Measurements from ENCODE around the gene HSPA12B.
A peak's percentile ranks its signal among the peaks of the same experiment; 100 is the strongest.
"Not testable (repeated sequence)": the region's sequence is repeated elsewhere in the genome, so short reads cannot be mapped to it uniquely, and the experiment has no call there.

HSPA12B gene

DNA sequence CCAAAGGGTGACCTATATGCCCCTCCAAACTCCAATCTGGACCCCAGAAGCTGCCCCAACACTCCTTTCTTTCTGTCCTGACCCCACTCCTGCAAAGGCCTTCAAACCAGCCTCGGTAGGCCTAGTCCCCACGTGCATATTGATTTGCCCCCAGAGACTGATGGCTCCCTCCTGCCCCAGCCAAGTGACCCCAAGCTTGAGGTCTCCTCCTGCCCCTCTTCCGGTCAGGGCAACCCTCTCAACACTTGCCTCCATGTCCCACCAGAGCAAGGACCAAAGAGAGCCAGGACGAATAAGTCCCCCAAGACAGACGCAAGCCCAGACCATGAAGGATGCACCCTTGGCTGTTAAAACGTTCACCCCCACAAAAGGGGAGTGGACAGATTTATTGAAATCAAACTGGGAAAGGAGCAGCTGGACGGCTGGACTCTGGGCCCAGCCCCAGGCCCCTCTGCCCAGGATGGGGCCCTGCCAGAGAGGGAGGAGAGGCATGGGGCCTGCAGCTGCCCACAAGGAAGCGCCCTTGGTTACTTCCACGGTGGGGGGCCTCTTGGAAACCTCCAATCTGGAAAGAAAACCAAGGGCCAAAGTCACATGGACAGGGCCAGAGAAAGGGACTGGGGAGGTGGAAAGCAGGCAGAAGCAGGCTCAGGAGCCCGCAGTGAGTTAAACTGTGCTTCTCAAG is 51.2 kb downstream of the HSPA12B start:
- DNase-seq (ENCODE audit: low spot score in 2 of 2) (no peak), ATAC-seq (ENCODE audit: low read depth) (no peak)
- Mint-ChIP-seq H3K9me3 (no peaks in the 10 kb centered on the region), H3K36me3 (peaks cover 4% of the 10 kb centered on the region), H3K27me3 (peaks cover 6% of the 10 kb centered on the region), H3K27ac (peak overlapping the region; percentile 51), H3K4me3 (no peak overlapping the region), H3K4me1 (peaks cover 36% of the 10 kb centered on the region)

DNA sequence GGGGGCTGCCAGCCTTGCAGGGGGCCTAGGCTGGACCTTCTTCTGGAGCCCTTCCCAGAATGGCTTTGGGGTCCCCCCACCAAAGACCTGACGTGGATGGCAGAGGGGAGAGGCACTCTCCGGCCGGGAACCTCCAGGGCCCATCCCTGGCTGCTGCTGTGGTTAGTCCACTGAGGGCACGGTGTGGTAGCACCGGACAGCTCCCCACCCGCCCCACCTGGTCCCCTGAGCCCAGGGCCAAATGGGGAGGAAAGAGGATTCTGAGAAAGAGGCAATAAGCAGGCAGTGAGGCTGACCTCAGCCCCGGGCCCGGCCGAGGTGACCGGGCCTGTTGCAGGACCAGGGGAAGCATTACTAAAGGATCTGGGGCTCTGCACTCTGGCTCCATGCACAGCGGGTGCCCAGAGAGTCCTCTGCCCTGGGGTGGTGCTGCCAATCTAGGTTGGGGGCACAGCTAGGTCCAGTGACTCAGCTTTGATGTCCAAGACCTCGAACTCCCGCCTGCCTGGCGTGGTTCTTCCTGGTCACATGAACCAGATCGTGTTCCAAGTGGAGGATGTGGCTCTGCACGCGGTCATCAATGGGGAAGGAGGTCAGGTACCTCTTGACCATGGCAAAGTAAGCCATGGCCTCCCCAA is 51.9 kb downstream of the HSPA12B start:
- Mint-ChIP-seq H3K4me3 (peak overlapping the region; percentile 52), H3K9me3 (no peaks in the 10 kb centered on the region), H3K27me3 (peaks cover 4% of the 10 kb centered on the region), H3K27ac (peak overlapping the region; percentile 51), H3K36me3 (peaks cover 4% of the 10 kb centered on the region), H3K4me1 (peaks cover 41% of the 10 kb centered on the region)
- DNase-seq (ENCODE audit: low spot score in 2 of 2): no peak
- no peak for ATAC-seq (ENCODE audit: low read depth)

DNA sequence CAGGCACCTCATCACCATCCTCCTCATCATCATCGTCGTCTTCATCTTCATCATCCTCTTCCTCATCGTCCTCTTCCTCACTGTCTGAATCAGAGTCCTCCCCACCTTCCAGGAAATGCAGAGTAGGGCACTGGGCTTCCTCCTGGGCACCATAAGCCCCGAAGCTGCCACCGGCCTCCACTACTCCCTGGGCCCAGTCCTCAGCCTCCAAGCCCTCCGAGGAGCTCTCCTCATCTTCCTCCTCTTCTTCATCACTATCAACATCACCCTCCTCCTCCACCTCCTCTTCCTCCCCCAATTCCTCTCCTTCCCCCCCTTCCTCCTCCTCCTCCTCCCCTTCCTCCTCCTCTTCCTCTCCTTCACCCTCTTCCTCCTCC is 52.4 kb downstream of the HSPA12B start:
- peaks cover 37% of the 10 kb centered on the region for H3K4me1 Mint-ChIP-seq
- H3K9me3 Mint-ChIP-seq: no peaks in the 10 kb centered on the region
- ATAC-seq (ENCODE audit: low read depth) (no peak), DNase-seq (ENCODE audit: low spot score in 2 of 2) (no peak)
- peak overlapping the region; percentile 52 for H3K4me3 Mint-ChIP-seq
- peaks cover 4% of the 10 kb centered on the region for H3K36me3 Mint-ChIP-seq
- H3K27ac Mint-ChIP-seq: no peak overlapping the region
- no peaks in the 10 kb centered on the region for H3K27me3 Mint-ChIP-seq

DNA sequence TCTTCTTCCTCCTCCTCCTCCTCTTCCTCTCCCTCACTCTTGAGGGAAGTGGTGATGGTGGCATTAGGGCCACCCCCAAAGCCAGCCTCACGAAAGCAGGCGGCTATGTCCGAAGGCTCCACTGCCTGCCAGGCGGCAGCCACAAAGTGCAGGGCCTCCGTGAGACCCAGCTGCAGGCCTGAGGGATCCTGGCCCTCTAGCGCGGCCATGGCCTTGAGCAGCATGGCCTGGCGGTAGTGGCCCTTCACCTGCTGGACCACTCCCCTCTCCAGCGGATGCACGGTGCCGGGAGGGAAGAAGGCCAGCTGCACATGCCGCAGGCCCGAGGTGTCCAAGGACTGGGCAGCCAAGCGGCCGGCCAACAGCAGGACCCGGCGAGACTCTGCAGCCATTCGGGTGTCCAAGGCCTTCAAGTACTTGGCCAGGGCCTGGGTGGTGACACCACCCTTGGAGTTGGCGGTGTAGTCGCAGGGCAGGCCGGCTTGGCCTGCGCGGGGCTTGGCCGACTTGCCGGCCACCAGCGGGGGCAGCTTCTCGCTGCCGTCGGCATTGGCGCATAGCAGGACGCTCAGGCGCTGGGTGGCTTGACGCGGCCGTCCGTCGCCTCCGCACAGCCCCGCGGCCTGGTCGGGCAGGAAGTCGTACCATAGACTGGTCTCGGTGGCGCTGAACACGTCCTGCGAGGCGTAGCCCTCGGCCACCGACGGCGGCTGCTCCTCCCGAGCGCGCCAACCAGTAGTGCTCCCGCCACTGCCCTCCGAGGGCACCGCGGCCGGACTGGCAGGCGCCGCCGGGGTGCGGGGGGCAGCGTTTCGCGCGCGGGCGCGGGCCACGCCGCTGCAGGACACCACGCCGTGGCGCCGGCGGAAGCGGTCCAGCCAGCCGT is 53.0 kb downstream of the HSPA12B start:
- Mint-ChIP-seq H3K4me3 (peak overlapping the region; percentile 51), H3K4me1 (peaks cover 35% of the 10 kb centered on the region), H3K27ac (no peak overlapping the region), H3K9me3 (no peaks in the 10 kb centered on the region), H3K27me3 (no peaks in the 10 kb centered on the region), H3K36me3 (peaks cover 4% of the 10 kb centered on the region)
- no peak for DNase-seq (ENCODE audit: low spot score in 2 of 2)
- no peak for ATAC-seq (ENCODE audit: low read depth)

DNA sequence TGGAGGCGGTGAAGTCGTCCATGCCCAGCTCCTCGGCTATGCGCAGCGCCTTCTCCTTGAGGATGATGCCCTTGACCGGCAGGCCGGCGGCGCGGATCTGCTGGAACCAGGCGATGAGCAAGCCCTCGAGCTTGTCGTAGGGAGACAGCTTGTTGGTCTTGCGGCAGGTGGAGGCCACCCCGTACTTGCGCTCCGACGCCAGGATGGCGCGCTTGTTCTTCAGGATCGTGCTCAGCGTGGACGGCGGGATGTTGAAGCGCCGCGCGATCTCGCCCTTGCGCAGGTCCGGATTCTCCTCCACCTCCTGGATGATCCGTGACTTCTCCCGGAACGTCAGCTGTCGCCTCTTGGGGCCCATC is 53.6 kb downstream of the HSPA12B start:
- DNase-seq (ENCODE audit: low spot score in 2 of 2): no peak
- Mint-ChIP-seq H3K36me3 (peaks cover 4% of the 10 kb centered on the region), H3K4me3 (peak overlapping the region; percentile 85), H3K9me3 (no peaks in the 10 kb centered on the region), H3K27me3 (no peaks in the 10 kb centered on the region), H3K27ac (no peak overlapping the region), H3K4me1 (peaks cover 29% of the 10 kb centered on the region)
- ATAC-seq (ENCODE audit: low read depth): peak; percentile 16

DNA sequence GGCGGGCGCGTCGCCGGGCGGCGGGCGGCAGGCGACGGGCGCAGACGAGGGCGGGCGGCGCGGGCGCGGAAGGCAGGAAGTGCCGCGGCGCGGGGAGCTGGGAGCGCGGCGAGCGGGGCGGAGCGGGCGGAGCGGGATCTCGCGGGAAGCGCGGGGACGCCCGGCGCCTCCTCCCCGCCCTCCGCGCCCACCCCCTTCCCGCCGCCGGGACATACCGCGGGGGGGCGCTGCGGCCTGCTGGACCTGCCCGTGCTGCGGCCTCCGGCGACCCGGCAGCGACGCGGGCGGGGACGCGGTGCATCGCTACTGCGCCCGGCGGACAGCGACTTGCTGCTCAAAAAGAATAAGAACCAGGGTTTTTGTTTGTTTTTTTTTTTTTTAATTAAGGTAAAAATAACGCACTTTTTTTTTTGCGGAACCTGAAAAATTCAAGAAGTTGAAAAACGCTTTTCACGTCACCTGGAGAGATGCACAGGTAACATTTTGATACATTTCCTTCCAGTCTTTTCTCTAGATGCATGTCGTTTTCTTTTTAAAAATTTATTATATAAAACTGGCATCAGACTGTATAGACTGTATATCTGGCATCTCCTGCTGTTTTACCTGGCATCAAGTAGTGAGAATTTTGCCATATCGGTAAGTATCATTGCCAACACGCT is 54.3 kb downstream of the HSPA12B start, which contains the start of gene CENPB:
Gene CENPB, minus strand, starts transcription at position 76 of the 659 bp plus-strand sequence. CDS start 257 bp downstream, outside the sequence.
- Mint-ChIP-seq H3K36me3 (peaks cover 4% of the 10 kb centered on the region), H3K4me3 (peak within 1 kb of the TSS; percentile 85), H3K4me1 (peaks cover 23% of the 10 kb centered on the region), H3K27me3 (no peaks in the 10 kb centered on the region), H3K9me3 (no peaks in the 10 kb centered on the region), H3K27ac (peak within 1 kb of the TSS; percentile 35)
- peak; percentile 91 to 97 for DNase-seq (ENCODE audit: low spot score in 2 of 2)
- peak; percentile 92 for ATAC-seq (ENCODE audit: low read depth)

DNA sequence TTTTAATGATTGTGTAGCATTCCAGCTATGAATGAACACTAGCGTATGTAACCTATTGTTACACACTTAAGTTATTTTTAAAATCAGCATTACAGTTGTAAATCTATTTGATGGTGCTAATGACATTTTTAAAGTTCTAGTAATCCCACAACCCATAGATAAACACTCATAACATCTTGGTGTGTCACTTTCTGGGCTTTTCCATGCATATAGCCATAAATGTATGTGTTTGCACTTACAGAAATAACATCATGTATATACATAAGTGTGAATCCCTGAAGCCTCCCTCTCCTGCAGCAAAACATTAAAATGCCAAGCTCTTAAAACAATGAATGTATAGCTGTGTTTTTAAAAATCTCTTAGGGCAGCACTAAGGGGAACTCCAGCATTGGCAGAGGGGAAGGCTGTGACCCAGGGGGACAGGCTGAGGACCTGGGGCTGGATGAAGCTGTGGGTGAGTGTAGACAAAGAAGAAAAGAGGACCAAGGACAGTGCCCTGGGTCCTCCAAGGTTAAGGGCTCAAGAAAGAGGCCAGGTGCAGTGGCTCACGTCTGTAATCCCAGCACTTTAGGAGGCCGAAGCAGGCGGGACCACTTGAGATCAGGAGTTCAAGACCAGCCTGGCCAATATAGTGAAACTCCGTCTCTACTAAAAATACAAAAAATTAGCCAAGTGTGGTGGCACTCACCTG is 55.0 kb downstream of the HSPA12B start:
- peaks cover 4% of the 10 kb centered on the region for H3K36me3 Mint-ChIP-seq
- no peaks in the 10 kb centered on the region for H3K9me3 Mint-ChIP-seq
- DNase-seq (ENCODE audit: low spot score in 2 of 2) (no peak), ATAC-seq (ENCODE audit: low read depth) (no peak)
- H3K4me1 Mint-ChIP-seq: peaks cover 22% of the 10 kb centered on the region
- H3K4me3 Mint-ChIP-seq: peak overlapping the region; percentile 43
- peak overlapping the region; percentile 35 for H3K27ac Mint-ChIP-seq
- no peaks in the 10 kb centered on the region for H3K27me3 Mint-ChIP-seq

DNA sequence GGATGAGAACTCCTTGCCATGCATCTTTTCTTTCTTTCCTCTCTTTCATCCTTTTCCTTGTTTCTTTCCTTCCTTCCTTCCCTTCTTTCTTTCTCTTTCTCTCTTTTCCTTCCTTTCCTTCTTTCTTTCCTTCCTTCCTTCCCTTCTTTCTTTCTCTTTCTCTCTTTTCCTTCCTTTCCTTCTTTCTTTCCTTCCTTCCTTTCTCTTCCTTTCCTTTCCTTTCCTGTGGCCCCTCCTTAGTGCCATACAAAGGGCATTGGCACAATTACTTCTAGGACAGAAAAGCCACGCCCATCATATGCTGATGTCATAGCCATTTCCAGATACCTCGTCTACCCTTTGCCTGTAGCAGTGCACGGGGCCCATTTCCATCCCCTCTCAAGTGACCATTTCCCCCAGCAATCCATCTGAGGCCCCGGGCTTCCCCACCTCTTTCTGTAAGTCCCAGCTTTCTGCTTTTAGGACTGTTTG is 56.2 kb downstream of the HSPA12B start:
- DNase-seq (ENCODE audit: low spot score in 2 of 2) (no peak), ATAC-seq (ENCODE audit: low read depth) (no peak)
- Mint-ChIP-seq H3K9me3 (no peaks in the 10 kb centered on the region), H3K4me1 (peaks cover 18% of the 10 kb centered on the region), H3K27ac (peak overlapping the region; percentile 39), H3K27me3 (no peaks in the 10 kb centered on the region), H3K36me3 (peaks cover 4% of the 10 kb centered on the region), H3K4me3 (peak overlapping the region; percentile 49)

DNA sequence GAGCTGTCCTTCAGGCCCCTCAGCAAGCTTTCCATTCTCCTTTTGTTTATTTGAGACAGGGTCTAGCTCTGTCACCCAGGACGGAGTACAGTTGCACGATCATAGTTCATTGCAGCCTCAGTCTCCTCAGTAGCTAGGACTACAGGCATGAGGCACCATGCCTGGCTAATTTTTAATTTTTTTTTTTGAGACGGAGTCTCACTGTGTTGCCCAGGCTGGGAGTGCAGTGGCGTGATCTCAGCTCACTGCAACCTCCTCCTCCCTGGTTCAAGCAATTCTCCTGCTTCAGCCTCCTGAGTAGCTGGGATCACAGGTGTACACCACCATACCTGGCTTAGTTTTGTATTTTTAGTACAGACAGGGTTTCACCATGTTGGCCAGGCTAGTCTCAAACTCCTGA is 56.7 kb downstream of the HSPA12B start:
- H3K27ac Mint-ChIP-seq: peak overlapping the region; percentile 39

DNA sequence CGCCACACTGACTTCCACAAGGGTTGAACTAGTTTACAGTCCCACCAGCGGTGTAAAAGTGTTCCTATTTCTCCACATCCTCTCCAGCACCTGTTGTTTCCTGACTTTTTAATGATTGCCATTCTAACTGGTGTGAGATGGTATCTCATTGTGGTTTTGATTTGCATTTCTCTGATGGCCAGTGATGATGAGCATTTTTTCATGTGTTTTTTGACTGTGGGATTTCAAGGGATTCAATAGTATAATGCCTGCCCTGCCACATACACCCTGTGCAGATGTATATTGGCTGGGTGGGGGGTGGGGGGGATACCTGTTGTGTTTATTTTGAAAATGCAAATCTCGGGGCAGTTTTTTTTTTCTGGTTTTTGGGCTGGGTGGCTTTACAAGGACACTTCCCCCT is 61.7 kb downstream of the HSPA12B start:
- not testable (repeated sequence) for H3K9me3 Mint-ChIP-seq; H3K27ac Mint-ChIP-seq; DNase-seq (ENCODE audit: low spot score in 2 of 2); ATAC-seq (ENCODE audit: low read depth); H3K27me3 Mint-ChIP-seq; H3K4me3 Mint-ChIP-seq; H3K36me3 Mint-ChIP-seq
- peaks cover 26% of the 10 kb centered on the region for H3K4me1 Mint-ChIP-seq

More for the DNA sequence above, 56.7 kb downstream of the HSPA12B start:
- H3K27me3 Mint-ChIP-seq; DNase-seq (ENCODE audit: low spot score in 2 of 2); ATAC-seq (ENCODE audit: low read depth); H3K36me3 Mint-ChIP-seq; H3K9me3 Mint-ChIP-seq; H3K4me3 Mint-ChIP-seq: not testable (repeated sequence)
- H3K4me1 Mint-ChIP-seq: peaks cover 18% of the 10 kb centered on the region

DNA sequence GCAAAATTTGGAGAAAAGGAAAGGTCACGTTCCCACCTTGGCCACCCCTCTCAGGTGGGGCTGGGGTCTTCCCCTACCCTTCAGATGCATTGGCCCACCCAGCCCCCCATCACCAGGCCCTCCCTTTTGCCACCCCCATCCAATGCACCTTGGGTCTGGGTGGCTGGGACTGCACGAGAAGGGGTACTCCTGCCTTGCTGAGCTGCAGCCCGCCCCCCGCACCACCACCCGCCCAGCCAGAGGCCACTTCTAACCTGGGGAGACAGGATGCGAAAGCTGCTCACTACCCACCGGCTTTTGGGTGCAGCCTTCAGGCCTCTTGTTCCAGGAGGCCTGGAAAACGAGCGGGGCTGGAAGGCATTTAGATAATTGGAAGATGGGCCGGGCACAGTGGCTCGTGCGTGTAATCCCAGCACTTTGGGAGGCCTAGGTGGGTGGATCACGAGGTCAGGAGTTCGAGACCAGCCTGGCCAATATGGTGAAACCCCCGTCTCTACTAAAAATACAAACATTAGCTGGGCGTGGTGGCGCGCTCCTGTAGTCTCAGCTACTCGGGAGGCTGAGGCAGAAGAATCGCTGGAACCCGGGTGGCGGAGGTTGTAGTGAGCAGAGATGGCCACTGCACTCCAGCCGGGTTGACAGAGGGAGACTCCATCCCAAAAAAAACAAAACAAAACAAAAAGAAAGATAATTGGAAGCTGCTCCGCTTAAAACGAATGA is 62.4 kb downstream of the HSPA12B start:
- H3K9me3 Mint-ChIP-seq: no peaks in the 10 kb centered on the region
- ATAC-seq (ENCODE audit: low read depth) (no peak), DNase-seq (ENCODE audit: low spot score in 2 of 2) (no peak)
- H3K36me3 Mint-ChIP-seq: no peaks in the 10 kb centered on the region
- no peaks in the 10 kb centered on the region for H3K27me3 Mint-ChIP-seq
- peak overlapping the region; percentile 91 for H3K4me3 Mint-ChIP-seq
- H3K4me1 Mint-ChIP-seq: peaks cover 32% of the 10 kb centered on the region
- H3K27ac Mint-ChIP-seq: no peak overlapping the region

DNA sequence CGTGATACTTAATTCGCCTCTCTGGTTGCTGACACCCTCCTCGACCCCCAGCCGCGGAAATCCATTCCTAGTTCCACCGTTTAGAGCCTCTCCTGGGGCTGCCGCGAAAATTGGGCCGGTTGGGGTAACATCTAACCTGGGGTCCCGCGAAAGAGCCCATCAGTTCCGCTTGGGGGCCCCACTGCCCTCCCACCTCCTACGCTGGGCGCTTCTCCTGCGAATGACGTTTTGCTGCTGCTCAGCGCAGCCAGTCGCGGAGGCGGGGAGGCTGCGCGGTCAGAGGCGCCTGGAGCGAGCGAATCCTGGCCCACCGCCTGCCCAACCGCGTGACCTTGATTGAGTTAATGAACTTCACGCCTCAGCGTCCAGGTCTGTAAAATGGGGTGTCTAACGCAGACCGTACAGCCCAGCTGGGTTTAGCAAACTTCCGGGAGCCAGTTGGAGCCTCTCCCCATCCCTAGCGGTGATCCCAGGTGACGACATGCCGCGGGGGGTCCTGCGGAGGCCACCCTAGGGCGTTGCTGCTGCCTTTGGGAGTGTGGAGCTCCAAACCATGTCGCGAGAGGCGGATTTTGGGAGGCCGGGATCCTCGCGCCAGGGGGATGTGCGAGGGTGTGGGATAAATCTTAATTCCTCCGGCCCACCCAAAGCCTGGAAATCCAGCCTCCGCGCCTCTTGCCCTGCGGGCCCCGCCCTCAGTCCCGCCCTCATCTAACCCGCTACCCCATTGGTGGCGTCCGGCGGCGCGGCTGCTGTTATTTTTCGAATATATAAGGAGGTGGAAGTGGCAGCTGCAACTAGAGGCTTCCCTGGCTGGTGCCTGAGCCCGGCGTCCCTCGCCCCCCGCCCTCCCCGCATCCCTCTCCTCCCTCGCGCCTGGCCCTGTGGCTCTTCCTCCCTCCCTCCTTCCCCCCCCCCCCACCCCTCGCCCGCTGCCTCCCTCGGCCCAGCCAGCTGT is 63.3 kb downstream of the HSPA12B start, which contains the start of gene CDC25B:
Gene CDC25B, plus strand, starts transcription at position 800 of the 958 bp plus-strand sequence. CDS start 222 bp downstream, outside the sequence.
- DNase-seq (ENCODE audit: low spot score in 2 of 2) (peak; percentile 67 to 75), ATAC-seq (ENCODE audit: low read depth) (peak; percentile 78)
- peaks cover 40% of the 10 kb centered on the region for H3K4me1 Mint-ChIP-seq
- H3K36me3 Mint-ChIP-seq: peaks cover 2% of the 10 kb centered on the region
- H3K9me3 Mint-ChIP-seq: no peaks in the 10 kb centered on the region
- H3K4me3 Mint-ChIP-seq: peak within 1 kb of the TSS; percentile 91
- H3K27ac Mint-ChIP-seq: peak within 1 kb of the TSS; percentile 94
- H3K27me3 Mint-ChIP-seq: no peaks in the 10 kb centered on the region

Measured in memory B cell (primary cell).